Measurements from ENCODE around the gene RXRA.
A peak's percentile ranks its signal among the peaks of the same experiment; 100 is the strongest.

DNA sequence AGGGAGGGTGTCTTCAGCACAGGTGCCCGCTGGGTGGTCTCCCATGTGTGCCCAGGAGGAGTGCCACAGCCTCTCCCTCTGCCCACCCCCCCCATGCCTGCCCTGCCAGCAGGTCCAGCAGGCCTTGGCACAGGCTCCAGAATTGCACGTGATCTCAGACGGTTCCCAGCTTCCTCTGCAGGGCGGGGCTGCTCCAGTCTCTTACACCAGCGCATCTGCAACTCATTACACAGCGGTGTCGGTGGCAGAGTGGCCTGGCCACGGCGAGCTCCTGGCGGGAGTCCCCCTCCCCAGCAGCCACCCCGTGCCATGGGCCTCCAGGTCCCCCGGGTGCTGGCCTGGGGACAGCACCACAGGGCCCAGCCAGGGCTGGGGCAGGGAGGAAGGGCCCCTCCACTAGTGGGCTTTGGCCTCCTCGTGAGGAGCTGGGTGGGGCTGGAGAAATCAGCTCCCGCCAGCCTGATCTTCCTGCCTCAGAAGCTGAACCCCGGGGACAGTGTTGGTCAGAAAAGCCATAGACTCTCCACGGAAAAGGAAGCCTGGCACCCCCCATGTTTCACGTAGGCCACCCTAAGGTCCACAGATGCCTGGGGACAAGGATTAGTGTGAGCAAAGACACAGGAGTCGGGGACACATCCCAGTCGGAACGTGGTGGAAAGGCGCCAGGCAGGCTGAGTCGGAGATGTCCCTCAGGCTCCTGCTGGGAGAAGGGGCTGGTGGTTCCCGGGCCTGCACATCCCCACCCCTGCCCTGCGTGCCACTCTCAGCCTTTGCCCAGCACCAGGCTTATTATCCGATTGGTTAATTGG is 40.2 kb downstream of the RXRA start:
- TF ChIP-seq, protein P1, sequence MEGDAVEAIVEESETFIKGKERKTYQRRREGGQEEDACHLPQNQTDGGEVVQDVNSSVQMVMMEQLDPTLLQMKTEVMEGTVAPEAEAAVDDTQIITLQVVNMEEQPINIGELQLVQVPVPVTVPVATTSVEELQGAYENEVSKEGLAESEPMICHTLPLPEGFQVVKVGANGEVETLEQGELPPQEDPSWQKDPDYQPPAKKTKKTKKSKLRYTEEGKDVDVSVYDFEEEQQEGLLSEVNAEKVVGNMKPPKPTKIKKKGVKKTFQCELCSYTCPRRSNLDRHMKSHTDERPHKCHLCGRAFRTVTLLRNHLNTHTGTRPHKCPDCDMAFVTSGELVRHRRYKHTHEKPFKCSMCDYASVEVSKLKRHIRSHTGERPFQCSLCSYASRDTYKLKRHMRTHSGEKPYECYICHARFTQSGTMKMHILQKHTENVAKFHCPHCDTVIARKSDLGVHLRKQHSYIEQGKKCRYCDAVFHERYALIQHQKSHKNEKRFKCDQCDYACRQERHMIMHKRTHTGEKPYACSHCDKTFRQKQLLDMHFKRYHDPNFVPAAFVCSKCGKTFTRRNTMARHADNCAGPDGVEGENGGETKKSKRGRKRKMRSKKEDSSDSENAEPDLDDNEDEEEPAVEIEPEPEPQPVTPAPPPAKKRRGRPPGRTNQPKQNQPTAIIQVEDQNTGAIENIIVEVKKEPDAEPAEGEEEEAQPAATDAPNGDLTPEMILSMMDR (IDR thresholded peaks at IDR 0.05 in 8 of 11, conservative IDR thresholded peaks at IDR 0.05 in 3 of 11), result no peak
- peak in 1 of 3 donors; percentile 22 for TF ChIP-seq POLR2A (IDR thresholded peaks at IDR 0.05)

Data from spleen (tissue), 7 donors.